A549 (cell line): ENCODE data around the gene IFI44L. TPM values are rescaled to one million over a fixed set of nuclear protein-coding genes. Genes with fewer than 3 reads are reported as not detected.

Experiments
- ATAC-seq, 2 experiments: fragments of 200-7000 bp in 1 of 2; fragments of >200 bp in 1 of 2; cut with Nextera tagmentation in 1 of 2; cut with Tn5 transposase in 1 of 2; 3 replicates each; pipeline versions ENCODE4 v1.8.0 to v1.9.1; 2018 to 2020; ENCODE audit warnings: mild to moderate bottlenecking in 1 of 2, moderate library complexity in 1 of 2
- CTCF ChIA-PET: fragments of 300-600 bp; sonication (Branson Sonifier 250); formaldehyde crosslinking; extraction: SDS; loops from one replicate; lab custom pipeline; 2021; ENCODE audit warnings: antibody characterized with exemption, inconsistent platforms; lab: Yijun Ruan, JAX
- POLR2A ChIA-PET: fragments of 350-600 bp; formaldehyde crosslinking; extraction: SDS; loops from one replicate; lab custom pipeline; 2021; ENCODE audit warnings: antibody characterized with exemption, inconsistent platforms; lab: Yijun Ruan, JAX
- DNase-seq, 2 experiments: peaks; one replicate each; pipeline versions ENCODE4 v3.0.0 to v3.0.0-alpha.2; 2011 to 2016; ENCODE audit warnings: low read depth in 1 of 2, low spot score in 1 of 2
- FAIRE-seq: peaks from 2 replicates; lab custom pipeline; 2011; peaks lifted over from hg19 to GRCh38; lab: Jason Lieb, UNC
- H3K27ac ChIP-seq, 2 experiments: fragments of >200 bp; sonication (Bioruptor Twin); formaldehyde crosslinking; 3 replicates each; pipeline ENCODE4 v1.5.1; 2016 to 2017
- H3K4me1 ChIP-seq: fragments of >200 bp; sonication (Bioruptor Twin); formaldehyde crosslinking; 3 replicates; pipeline ENCODE4 v1.6.1; 2016
- H3K4me2 ChIP-seq: fragments of >200 bp; sonication (Bioruptor Twin); formaldehyde crosslinking; 3 replicates; pipeline ENCODE4 v1.6.1; 2016
- H3K4me3 ChIP-seq: fragments of >200 bp; sonication (Bioruptor Twin); formaldehyde crosslinking; 3 replicates; pipeline ENCODE4 v1.5.1; 2016
- H3K9me3 ChIP-seq: fragments of >200 bp; sonication (Bioruptor Twin); formaldehyde crosslinking; 3 replicates; pipeline ENCODE4 v1.6.1; 2016
- CBX2 ChIP-seq: fragments of 200-600 bp; sonication (generic); IDR thresholded peaks from 2 replicates; pipeline ENCODE4 v1.6.1; 2016; ENCODE audit warnings: low read depth, mild to moderate bottlenecking, borderline replicate concordance
- CHD2 ChIP-seq: fragments of 150-350 bp; IDR thresholded peaks from 2 replicates; pipeline ENCODE4 v1.6.1; 2014; ENCODE audit warnings: low read length; ENCODE audit not compliant: partially characterized antibody
- EHF ChIP-seq: fragments of 250-450 bp; sonication (Bioruptor Pico); IDR thresholded peaks from 2 replicates; pipeline ENCODE4 v1.5.0; 2020; ENCODE audit warnings: mild to moderate bottlenecking
- FOXS1 ChIP-seq: fragments of 250-450 bp; sonication (Bioruptor Pico); IDR thresholded peaks from 2 replicates; pipeline ENCODE4 v1.5.0; 2020; ENCODE audit warnings: mild to moderate bottlenecking, moderate library complexity
- GATA3 ChIP-seq: IDR thresholded peaks from 2 replicates; pipeline ENCODE4 v1.6.1; 2012; ENCODE audit warnings: borderline replicate concordance
- KDM5A ChIP-seq: fragments of 200-600 bp; sonication (generic); IDR thresholded peaks from 2 replicates; pipeline ENCODE4 v1.6.1; 2016; ENCODE audit warnings: antibody characterized with exemption, mild to moderate bottlenecking
- MAFK ChIP-seq: fragments of 450-650 bp; IDR thresholded peaks from 2 replicates; pipeline ENCODE4 v1.6.1; 2014; ENCODE audit not compliant: partially characterized antibody
- MAZ ChIP-seq: fragments of 150-350 bp; IDR thresholded peaks from 2 replicates; pipeline ENCODE4 v1.6.1; 2014; ENCODE audit warnings: antibody characterized with exemption, low read depth, low read length, borderline replicate concordance
- NR3C1 ChIP-seq: fragments of >200 bp; sonication (Bioruptor Twin); formaldehyde crosslinking; IDR thresholded peaks from 3 replicates; pipeline ENCODE4 v1.6.1; 2017
- PHF8 ChIP-seq: fragments of 200-600 bp; sonication (generic); IDR thresholded peaks from 2 replicates; pipeline ENCODE4 v1.6.1; 2016; ENCODE audit warnings: low read depth, mild to moderate bottlenecking, antibody characterized with exemption, moderate library complexity, borderline replicate concordance
- SREBF2 ChIP-seq: fragments of 450-650 bp; IDR thresholded peaks from 2 replicates; pipeline ENCODE4 v1.6.1; 2014; ENCODE audit warnings: mild to moderate bottlenecking, moderate library complexity
- ZNF302 ChIP-seq: fragments of 250-450 bp; sonication (Bioruptor Pico); IDR thresholded peaks from 2 replicates; pipeline ENCODE4 v1.9.0; 2021; ENCODE audit warnings: inconsistent platforms, mild to moderate bottlenecking, moderate library complexity
- ZSCAN20 ChIP-seq: fragments of 250-450 bp; sonication (Bioruptor Pico); IDR thresholded peaks from 2 replicates; pipeline ENCODE4 v1.8.0; 2022; ENCODE audit warnings: mild to moderate bottlenecking, moderate library complexity
- whole genome bisulfite sequencing: methylation state at CpG from one replicate; pipeline ENCODE4 v1.1.6; 2017; ENCODE audit errors: missing lambda C conversion rate; 5-methylcytosine and 5-hydroxymethylcytosine counted together
- polyA plus RNA-seq, 4 experiments: library from polyadenylated mRNA; depleted of rRNA in 3 of 4; stranded (reverse); fragments of >200 nt; fragmentation: RNase III in 1 of 4; extraction: RNeasy Plus Mini Kit Qiagen cat#74134 plus additional on column Dnase treatment in 1 of 4; gene quantifications; 2 replicates in 3 of 4; 3 replicates in 1 of 4; pipeline ENCODE4 v1.2.3, GENCODE V29; 2011 to 2017
- TF ChIP-seq, protein P1 (sequence below): IDR thresholded peaks from 2 replicates; pipeline ENCODE4 v1.6.1; 2012; ENCODE audit warnings: low read depth, borderline replicate concordance
- TF ChIP-seq, protein P2 (sequence below): fragments of 200-600 bp; sonication (generic); IDR thresholded peaks from 2 replicates; pipeline ENCODE4 v1.6.1; 2016; ENCODE audit warnings: antibody characterized with exemption, mild to moderate bottlenecking, moderate library complexity
- TF ChIP-seq, protein P3 (sequence below): fragments of 250-450 bp; sonication (Bioruptor Pico); IDR thresholded peaks from 2 replicates; pipeline ENCODE4 v1.5.0; 2021; ENCODE audit warnings: mild to moderate bottlenecking, moderate library complexity, borderline replicate concordance
- TF ChIP-seq, protein P4 (sequence below): fragments of >200 bp; sonication (Bioruptor Twin); formaldehyde crosslinking; IDR thresholded peaks from 2 replicates; pipeline ENCODE4 v1.6.1; 2016

IFI44L gene
- polyA plus RNA-seq, 2 of the 4 experiments (the other 2 are of a cell fraction), result 0.05 TPM; not detected in 1

DNA sequence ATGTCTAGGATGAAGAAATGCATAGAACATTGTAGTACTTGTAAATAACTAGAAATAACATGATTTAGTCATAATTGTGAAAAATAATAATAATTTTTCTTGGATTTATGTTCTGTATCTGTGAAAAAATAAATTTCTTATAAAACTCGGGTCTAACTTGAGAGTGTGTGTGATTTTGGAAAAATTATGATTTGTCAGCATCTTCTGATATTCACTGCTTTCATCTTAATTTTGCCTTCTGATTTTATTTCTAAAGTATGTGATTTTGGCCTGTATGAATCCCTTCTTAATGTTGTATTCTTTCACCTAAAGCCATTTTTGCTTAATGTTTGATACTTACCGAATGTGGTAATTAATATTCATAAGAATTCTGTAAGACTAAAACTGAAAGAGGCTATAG is 43.7 kb downstream of the IFI44L start:
- Histone ChIP-seq H3K4me3 (no peak overlapping the region), H3K9me3 (no peaks in the 10 kb centered on the region), H3K27ac (no peak overlapping the region), H3K4me1 (no peaks in the 10 kb centered on the region), H3K4me2 (no peak overlapping the region)
- ChIA-PET CTCF (no interaction called here), POLR2A (no interaction called here)
- ATAC-seq (no peak), FAIRE-seq (no peak), DNase-seq (no peak)
- peak; percentile 45 for TF ChIP-seq MAFK
- TF ChIP-seq CHD2, result no peak
- 14% methylated on average over 2 of the region's 2 CpGs for WGBS

DNA sequence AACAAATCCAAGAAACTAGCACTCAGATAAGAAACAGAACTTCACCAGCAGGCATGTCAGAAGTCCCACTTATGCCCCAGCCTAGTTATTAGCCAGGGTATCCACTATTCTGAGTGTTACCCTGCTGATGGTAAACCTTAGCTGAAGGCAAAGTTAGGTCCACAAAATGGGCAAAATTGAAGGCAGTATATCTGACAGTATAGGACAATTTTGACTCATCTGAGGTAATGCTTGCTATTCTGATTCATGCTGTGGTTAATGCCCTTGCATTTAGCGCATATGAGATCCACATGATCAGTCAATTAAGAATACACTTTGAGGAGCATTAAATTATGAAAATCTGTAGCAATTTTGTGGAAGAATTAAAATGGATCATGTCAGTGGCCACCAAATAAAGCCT is 44.5 kb downstream of the IFI44L start:
- 8% methylated on average over 1 of the region's 1 CpG for WGBS
- Histone ChIP-seq H3K9me3 (no peaks in the 10 kb centered on the region), H3K4me1 (no peaks in the 10 kb centered on the region), H3K4me3 (no peak overlapping the region), H3K4me2 (no peak overlapping the region), H3K27ac (no peak overlapping the region)
- ChIA-PET CTCF (interaction anchor here (0.9 kb wide), 1 partner anchor 13 kb away, joined by 3 read pairs; no protein-coding TSS in a partner anchor), POLR2A (no interaction called here)
- TF ChIP-seq FOXS1 (CRISPR knock-in tag), result no peak
- FAIRE-seq, result no peak
- DNase-seq, result no peak
- ATAC-seq, result no peak

DNA sequence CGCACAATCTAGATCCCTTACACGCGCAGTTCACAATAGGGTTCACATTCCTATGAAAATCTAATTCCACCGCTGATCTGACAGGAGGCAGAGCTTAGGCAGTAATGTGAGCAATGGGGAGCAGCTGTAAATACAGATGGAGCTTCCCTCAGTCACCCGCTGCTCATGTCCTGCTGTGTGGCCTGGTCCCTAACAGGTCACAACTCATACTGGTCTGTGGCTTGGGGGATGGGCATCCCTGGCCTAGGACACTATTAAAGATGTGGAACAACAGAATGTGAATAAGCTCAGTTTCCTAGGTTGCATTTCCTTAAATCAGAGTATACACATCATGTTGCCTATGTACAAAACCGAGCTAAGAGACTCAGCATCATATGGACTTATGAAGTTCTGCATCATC is 45.6 kb downstream of the IFI44L start:
- WGBS, result 63% methylated on average over 6 of the region's 6 CpGs
- FAIRE-seq, result no peak
- H3K4me2 ChIP-seq, result no peak overlapping the region
- no peak for ATAC-seq
- DNase-seq, result no peak
- no peak overlapping the region for H3K27ac ChIP-seq
- ChIA-PET CTCF (interaction anchor here (1.4 to 1.5 kb wide), 2 partner anchors 10 to 48 kb away, joined by 5 to 6 read pairs; no protein-coding TSS in a partner anchor), POLR2A (no interaction called here)
- no peak overlapping the region for H3K4me3 ChIP-seq
- no peaks in the 10 kb centered on the region for H3K4me1 ChIP-seq
- TF ChIP-seq, protein P1, sequence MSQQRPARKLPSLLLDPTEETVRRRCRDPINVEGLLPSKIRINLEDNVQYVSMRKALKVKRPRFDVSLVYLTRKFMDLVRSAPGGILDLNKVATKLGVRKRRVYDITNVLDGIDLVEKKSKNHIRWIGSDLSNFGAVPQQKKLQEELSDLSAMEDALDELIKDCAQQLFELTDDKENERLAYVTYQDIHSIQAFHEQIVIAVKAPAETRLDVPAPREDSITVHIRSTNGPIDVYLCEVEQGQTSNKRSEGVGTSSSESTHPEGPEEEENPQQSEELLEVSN, result no peak
- TF ChIP-seq SREBF2 (no peak), ZSCAN20 (CRISPR knock-in tag) (no peak), KDM5A (no peak), NR3C1 (no peak), PHF8 (no peak), FOXS1 (CRISPR knock-in tag) (no peak), CBX2 (no peak), MAFK (no peak), EHF (no peak), MAZ (no peak), ZNF302 (CRISPR knock-in tag) (no peak), GATA3 (no peak)
- TF ChIP-seq, protein P2, sequence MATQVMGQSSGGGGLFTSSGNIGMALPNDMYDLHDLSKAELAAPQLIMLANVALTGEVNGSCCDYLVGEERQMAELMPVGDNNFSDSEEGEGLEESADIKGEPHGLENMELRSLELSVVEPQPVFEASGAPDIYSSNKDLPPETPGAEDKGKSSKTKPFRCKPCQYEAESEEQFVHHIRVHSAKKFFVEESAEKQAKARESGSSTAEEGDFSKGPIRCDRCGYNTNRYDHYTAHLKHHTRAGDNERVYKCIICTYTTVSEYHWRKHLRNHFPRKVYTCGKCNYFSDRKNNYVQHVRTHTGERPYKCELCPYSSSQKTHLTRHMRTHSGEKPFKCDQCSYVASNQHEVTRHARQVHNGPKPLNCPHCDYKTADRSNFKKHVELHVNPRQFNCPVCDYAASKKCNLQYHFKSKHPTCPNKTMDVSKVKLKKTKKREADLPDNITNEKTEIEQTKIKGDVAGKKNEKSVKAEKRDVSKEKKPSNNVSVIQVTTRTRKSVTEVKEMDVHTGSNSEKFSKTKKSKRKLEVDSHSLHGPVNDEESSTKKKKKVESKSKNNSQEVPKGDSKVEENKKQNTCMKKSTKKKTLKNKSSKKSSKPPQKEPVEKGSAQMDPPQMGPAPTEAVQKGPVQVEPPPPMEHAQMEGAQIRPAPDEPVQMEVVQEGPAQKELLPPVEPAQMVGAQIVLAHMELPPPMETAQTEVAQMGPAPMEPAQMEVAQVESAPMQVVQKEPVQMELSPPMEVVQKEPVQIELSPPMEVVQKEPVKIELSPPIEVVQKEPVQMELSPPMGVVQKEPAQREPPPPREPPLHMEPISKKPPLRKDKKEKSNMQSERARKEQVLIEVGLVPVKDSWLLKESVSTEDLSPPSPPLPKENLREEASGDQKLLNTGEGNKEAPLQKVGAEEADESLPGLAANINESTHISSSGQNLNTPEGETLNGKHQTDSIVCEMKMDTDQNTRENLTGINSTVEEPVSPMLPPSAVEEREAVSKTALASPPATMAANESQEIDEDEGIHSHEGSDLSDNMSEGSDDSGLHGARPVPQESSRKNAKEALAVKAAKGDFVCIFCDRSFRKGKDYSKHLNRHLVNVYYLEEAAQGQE, result no peak
- TF ChIP-seq, protein P3, sequence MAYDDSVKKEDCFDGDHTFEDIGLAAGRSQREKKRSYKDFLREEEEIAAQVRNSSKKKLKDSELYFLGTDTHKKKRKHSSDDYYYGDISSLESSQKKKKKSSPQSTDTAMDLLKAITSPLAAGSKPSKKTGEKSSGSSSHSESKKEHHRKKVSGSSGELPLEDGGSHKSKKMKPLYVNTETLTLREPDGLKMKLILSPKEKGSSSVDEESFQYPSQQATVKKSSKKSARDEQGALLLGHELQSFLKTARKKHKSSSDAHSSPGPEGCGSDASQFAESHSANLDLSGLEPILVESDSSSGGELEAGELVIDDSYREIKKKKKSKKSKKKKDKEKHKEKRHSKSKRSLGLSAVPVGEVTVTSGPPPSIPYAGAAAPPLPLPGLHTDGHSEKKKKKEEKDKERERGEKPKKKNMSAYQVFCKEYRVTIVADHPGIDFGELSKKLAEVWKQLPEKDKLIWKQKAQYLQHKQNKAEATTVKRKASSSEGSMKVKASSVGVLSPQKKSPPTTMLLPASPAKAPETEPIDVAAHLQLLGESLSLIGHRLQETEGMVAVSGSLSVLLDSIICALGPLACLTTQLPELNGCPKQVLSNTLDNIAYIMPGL (CRISPR knock-in tag), result no peak
- TF ChIP-seq, protein P4, sequence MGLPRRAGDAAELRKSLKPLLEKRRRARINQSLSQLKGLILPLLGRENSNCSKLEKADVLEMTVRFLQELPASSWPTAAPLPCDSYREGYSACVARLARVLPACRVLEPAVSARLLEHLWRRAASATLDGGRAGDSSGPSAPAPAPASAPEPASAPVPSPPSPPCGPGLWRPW, result no peak
- TF ChIP-seq, all 56 proteins: peak for 0
- H3K9me3 ChIP-seq, result no peaks in the 10 kb centered on the region
